Gastrocnemius medialis (tissue), 4 donors: Measurements from ENCODE around the gene GRIK2. TPM values are rescaled to one million over a fixed set of nuclear protein-coding genes. Genes with fewer than 3 reads are reported as not detected.

Experiments
- ATAC-seq, 2 donors: fragments of 150-250 bp; one replicate each; pipeline ENCODE4 v1.9.1; 2016
- DNase-seq, 2 donors: peaks; one replicate each; pipeline ENCODE4 v3.0.0-alpha.2; 2019
- H3K27ac ChIP-seq, 4 donors: fragments of 200-600 bp; sonication (generic); 1 replicate in 1 of 4; 2 replicates in 3 of 4; pipeline ENCODE4 v1.5.1; 2016 to 2018; ENCODE audit warnings: mild to moderate bottlenecking in 2 of 4, moderate library complexity in 1 of 4
- H3K27me3 ChIP-seq, 3 donors: fragments of 200-600 bp; sonication (generic) in 2 of 3; 1 replicate in 1 of 3; 2 replicates in 2 of 3; pipeline versions ENCODE4 v1.5.1 to v1.6.0; 2016 to 2019; ENCODE audit warnings: mild to moderate bottlenecking in 1 of 3, moderate library complexity in 1 of 3
- H3K36me3 ChIP-seq, 2 donors: fragments of 200-600 bp; sonication (generic) in 1 of 2; one replicate each; pipeline ENCODE4 v1.5.1; 2017 to 2018
- H3K4me1 ChIP-seq, 2 donors: fragments of 200-600 bp; sonication (generic) in 1 of 2; one replicate each; pipeline ENCODE4 v1.5.1; 2016 to 2017; ENCODE audit warnings: mild to moderate bottlenecking in 2 of 2
- H3K4me3 ChIP-seq, 4 donors: fragments of 200-600 bp; sonication (generic) in 3 of 4; 1 replicate in 1 of 4; 2 replicates in 3 of 4; pipeline ENCODE4 v1.5.1; 2016 to 2019; ENCODE audit warnings: mild to moderate bottlenecking in 2 of 4
- H3K9me3 ChIP-seq, 3 donors: fragments of 200-600 bp; sonication (generic) in 2 of 3; 1 replicate in 1 of 3; 2 replicates in 2 of 3; pipeline ENCODE4 v1.5.1; 2016 to 2019
- CTCF ChIP-seq, 5 experiments: fragments of 450-650 bp in 3 of 5; fragments of 200-600 bp in 2 of 5; sonication (generic) in 2 of 5; IDR thresholded peaks in 4 of 5; conservative IDR thresholded peaks in 1 of 5; 1 replicate in 4 of 5; 2 replicates in 1 of 5; pipeline ENCODE4 v1.5.1; 2016 to 2019; ENCODE audit warnings: antibody characterized with exemption in 5 of 5, mild to moderate bottlenecking in 3 of 5, moderate library complexity in 3 of 5
- POLR2A ChIP-seq, 2 donors: fragments of 450-650 bp; IDR thresholded peaks; one replicate each; pipeline ENCODE4 v1.6.1; 2017; ENCODE audit warnings: antibody characterized with exemption in 2 of 2, mild to moderate bottlenecking in 2 of 2, moderate library complexity in 2 of 2
- in situ Hi-C, 4 donors: fragments of 200-750 bp; cut with MboI; loops; one replicate each; pipeline versions ENCODE4 v1.15.0 to v1.8.0; 2017; ENCODE audit warnings: low sequenced_read_pairs in 4 of 4
- intact Hi-C: fragments of 100-400 bp; cut with DNase I; formaldehyde crosslinking; loops from one replicate; pipeline ENCODE4 v1.15.1; 2023; ENCODE audit warnings: low total_unique reads
- total RNA-seq, 4 donors: library from RNA; depleted of rRNA; stranded (reverse); fragments of >200 nt; gene quantifications; one replicate each; pipeline versions ENCODE4 v1.1.0 to v1.2.3, GENCODE V29; 2016

GRIK2 gene
- total RNA-seq, 4 donors from 2014 or later, result 0.39 to 5.1 (median 0.79) TPM

DNA sequence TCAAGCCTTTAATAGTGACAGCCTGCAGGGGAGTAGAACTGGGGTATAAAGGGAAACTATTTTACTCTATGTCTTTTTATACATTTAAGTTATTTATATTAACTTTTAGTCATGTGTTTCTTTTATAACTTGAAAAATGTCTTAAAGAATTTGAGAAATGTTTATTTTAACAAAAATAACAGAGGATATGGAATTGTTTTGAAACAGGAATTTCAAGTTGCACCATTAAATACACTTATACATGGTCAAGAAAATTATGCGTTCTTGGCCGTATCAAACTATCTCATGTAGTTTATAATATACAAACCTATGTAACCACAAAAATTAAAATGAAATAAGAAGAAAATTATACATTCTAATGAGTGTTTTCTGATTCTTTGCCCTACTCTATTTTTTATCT, 282.7 kb downstream of the GRIK2 start:
- no peaks in the 10 kb centered on the region for H3K27me3 ChIP-seq
- no peak for ATAC-seq
- intact Hi-C loops, result no loop called here
- H3K4me3 ChIP-seq, result no peak overlapping the region
- TF ChIP-seq POLR2A (IDR thresholded peaks at IDR 0.05) (no peak), CTCF (IDR thresholded peaks at IDR 0.05 in 4 of 5, conservative IDR thresholded peaks at IDR 0.05 in 1 of 5) (no peak)
- no peaks in the 10 kb centered on the region for H3K4me1 ChIP-seq
- in situ Hi-C loops, result no loop called here
- no peaks in the 10 kb centered on the region for H3K9me3 ChIP-seq
- no peak for DNase-seq
- H3K27ac ChIP-seq, result no peak overlapping the region
- H3K36me3 ChIP-seq, result no peaks in the 10 kb centered on the region

DNA sequence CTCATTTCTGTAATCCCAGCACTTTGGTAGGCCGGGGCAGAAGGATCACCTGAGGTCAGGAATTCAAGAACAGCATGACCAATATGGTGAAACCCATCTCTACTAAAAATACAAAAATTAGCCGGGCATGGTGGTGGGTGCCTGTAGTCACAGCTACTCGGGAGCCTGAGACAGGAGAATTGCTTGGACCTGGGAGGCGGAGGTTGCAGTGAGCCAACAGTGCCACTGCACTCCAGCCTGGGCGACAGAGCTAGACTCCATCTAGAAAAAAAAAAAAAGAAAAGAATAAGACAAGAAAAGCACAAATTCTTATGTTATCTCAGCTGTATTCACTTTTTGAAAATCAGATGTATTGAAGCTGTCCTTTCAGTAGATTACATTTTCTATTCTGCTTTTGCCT, 289.4 kb downstream of the GRIK2 start:
- TF ChIP-seq CTCF (IDR thresholded peaks at IDR 0.05 in 4 of 5, conservative IDR thresholded peaks at IDR 0.05 in 1 of 5), result no peak
- no peak for TF ChIP-seq POLR2A (IDR thresholded peaks at IDR 0.05)
- Histone ChIP-seq H3K9me3 (no peaks in the 10 kb centered on the region), H3K27ac (no peak overlapping the region), H3K36me3 (no peaks in the 10 kb centered on the region), H3K27me3 (no peaks in the 10 kb centered on the region), H3K4me3 (no peak overlapping the region), H3K4me1 (no peaks in the 10 kb centered on the region)
- no peak for ATAC-seq
- in situ Hi-C loops (no loop called here), intact Hi-C loops (no loop called here)
- no peak for DNase-seq

GRCh38 chr6:101683884-101684283, 290.4 kb downstream of the GRIK2 start:
- H3K4me3 ChIP-seq, result no peak overlapping the region
- H3K27me3 ChIP-seq, result no peaks in the 10 kb centered on the region
- intact Hi-C loops (no loop called here), in situ Hi-C loops (no loop called here)
- no peaks in the 10 kb centered on the region for H3K36me3 ChIP-seq
- H3K27ac ChIP-seq, result no peak overlapping the region
- ATAC-seq (no peak), DNase-seq (no peak)
- no peaks in the 10 kb centered on the region for H3K4me1 ChIP-seq
- TF ChIP-seq CTCF (IDR thresholded peaks at IDR 0.05 in 4 of 5, conservative IDR thresholded peaks at IDR 0.05 in 1 of 5) (no peak), POLR2A (IDR thresholded peaks at IDR 0.05) (no peak)
- H3K9me3 ChIP-seq, result no peaks in the 10 kb centered on the region

DNA sequence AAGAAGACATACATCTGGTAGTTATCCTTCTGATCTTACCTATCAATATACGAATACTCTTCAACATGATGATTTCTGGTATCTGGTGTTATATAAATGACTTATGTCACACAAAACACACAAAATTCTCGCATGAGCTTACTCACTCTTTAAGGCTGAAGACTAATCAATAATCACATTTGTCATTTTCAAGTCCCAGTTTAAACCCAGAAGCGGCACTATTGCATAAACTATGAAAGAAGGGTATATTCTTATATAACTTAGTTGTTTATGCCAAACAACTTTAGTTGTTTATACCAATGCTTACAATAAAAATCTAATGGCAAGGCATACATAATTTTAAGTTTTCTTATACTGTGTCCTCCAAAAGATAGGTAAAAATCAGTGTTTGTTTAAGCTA, 293.1 kb downstream of the GRIK2 start:
- no peak for ATAC-seq
- in situ Hi-C loops, result no loop called here
- DNase-seq, result no peak
- intact Hi-C loops, result no loop called here
- no peaks in the 10 kb centered on the region for H3K4me1 ChIP-seq
- H3K4me3 ChIP-seq, result no peak overlapping the region
- H3K9me3 ChIP-seq, result no peaks in the 10 kb centered on the region
- H3K27ac ChIP-seq, result no peak overlapping the region
- H3K36me3 ChIP-seq, result no peaks in the 10 kb centered on the region
- no peaks in the 10 kb centered on the region for H3K27me3 ChIP-seq
- no peak for TF ChIP-seq POLR2A (IDR thresholded peaks at IDR 0.05)
- no peak for TF ChIP-seq CTCF (IDR thresholded peaks at IDR 0.05 in 4 of 5, conservative IDR thresholded peaks at IDR 0.05 in 1 of 5)

GRCh38 chr6:101689156-101689555, 295.6 kb downstream of the GRIK2 start:
- intact Hi-C loops (no loop called here), in situ Hi-C loops (no loop called here)
- DNase-seq (no peak), ATAC-seq (no peak)
- Histone ChIP-seq H3K27me3 (no peaks in the 10 kb centered on the region), H3K4me1 (no peaks in the 10 kb centered on the region), H3K9me3 (no peaks in the 10 kb centered on the region), H3K27ac (no peak overlapping the region), H3K36me3 (no peaks in the 10 kb centered on the region), H3K4me3 (no peak overlapping the region)
- TF ChIP-seq POLR2A (IDR thresholded peaks at IDR 0.05) (no peak), CTCF (IDR thresholded peaks at IDR 0.05 in 4 of 5, conservative IDR thresholded peaks at IDR 0.05 in 1 of 5) (no peak)
